NCI-H128 (cell line): ENCODE results near the gene FCGR3B.
"Not testable (repeated sequence)": the region's sequence is repeated elsewhere in the genome, so short reads cannot be mapped to it uniquely, and the experiment has no call there.

Experiments
- DNase-seq: peaks from one replicate; lab custom pipeline; 2025; ENCODE audit not compliant: unreplicated experiment; lab: John Stamatoyannopoulos, UW

Gene FCGR3B

DNA sequence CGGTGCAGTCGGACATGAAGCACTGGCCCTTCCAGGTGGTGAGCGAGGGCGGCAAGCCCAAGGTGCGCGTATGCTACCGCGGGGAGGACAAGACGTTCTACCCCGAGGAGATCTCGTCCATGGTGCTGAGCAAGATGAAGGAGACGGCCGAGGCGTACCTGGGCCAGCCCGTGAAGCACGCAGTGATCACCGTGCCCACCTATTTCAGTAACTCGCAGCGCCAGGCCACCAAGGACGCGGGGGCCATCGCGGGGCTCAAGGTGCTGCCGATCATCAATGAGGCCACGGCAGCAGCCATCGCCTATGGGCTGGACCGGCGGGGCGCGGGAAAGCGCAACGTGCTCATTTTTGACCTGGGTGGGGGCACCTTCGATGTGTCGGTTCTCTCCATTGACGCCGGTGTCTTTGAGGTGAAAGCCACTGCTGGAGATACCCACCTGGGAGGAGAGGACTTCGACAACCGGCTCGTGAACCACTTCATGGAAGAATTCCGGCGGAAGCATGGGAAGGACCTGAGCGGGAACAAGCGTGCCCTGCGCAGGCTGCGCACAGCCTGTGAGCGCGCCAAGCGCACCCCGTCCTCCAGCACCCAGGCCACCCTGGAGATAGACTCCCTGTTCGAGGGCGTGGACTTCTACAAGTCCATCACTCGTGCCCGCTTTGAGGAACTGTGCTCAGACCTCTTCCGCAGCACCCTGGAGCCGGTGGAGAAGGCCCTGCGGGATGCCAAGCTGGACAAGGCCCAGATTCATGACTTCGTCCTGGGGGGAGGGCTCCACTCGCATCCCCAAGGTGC is 24.2 kb downstream of the FCGR3B start:
- not testable (repeated sequence) for DNase-seq

- DNase-seq = not testable (repeated sequence)
Measured at GRCh38 chr1:161605762-161606540, 25.0 kb downstream of the FCGR3B start.

- not testable (repeated sequence) for DNase-seq
Measured at GRCh38 chr1:161605024-161605423, 26.0 kb downstream of the FCGR3B start.

- DNase-seq = not testable (repeated sequence)
Measured at GRCh38 chr1:161597077-161597476, 33.9 kb downstream of the FCGR3B start.

DNA sequence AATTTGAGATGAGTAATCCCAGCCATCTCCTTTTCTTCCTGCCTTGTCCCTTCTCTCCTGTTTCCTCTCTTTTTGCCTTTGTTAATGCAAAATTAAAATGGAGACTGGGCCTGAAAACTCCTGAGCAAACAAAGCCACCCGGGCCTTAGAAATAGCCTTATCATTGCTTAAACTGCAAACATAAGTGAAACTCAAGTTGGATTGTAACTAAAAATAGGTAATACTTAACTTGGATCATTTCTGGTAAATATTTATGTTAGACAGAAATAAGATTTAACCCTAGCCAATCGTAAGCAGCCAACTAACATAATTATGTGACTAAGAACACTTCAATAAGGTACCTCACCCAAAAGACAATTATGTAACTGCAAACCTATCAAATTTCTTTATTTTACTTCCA is 35.4 kb downstream of the FCGR3B start:
- not testable (repeated sequence) for DNase-seq

DNA sequence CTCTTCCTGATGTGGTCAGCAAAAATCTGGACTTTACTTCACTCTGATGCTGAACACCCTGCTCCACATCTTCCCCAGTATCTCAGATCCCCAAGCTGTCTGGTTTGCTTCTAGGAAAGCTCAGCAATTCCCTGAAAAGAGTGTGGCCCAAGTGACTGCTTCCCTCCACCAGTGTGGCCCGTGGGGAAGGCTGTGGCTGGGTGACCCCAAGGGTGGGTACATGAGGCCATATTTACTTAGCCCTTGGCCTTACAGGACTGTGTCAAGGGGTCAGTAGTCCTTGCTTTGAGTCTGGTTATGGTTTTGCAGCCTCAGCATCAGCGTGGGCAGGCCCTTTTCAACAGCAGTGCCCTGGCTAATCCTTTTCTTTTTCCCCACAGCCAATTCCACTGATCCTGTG is 35.8 kb downstream of the FCGR3B start:
- DNase-seq = not testable (repeated sequence)

DNA sequence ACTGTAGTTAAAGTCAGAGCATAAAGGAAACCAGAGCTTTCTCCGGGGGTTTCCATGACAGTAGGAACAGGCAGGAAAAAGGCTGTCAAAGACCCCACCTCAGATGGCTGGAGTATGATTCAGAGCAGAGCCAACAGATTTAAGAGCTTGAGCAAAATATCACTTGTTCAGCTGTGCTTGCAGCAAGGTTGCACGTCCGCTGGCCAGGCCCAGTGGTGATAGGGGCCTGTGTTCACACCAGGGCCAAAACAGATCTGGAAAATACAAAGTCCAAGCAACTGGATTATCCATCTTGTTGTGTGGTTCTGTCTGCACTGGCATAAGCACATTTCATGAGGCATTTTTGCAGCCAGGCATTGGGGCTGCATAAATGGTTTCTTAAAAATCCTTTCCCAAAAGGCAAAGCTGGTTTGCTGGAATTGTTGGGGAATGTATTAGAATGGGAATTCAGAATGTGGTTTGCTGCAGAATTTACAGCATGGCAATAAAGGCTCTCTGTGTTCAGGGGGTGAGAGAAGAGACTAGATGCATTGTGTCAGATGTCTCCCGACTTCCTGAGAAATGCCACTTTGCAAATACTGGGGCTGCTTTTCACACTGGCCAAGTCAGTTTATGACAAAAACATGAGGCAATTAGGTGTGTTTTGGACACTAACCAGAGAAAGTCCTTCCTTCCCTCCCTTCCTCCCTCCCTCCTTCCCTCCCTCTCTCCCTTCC is 36.5 kb downstream of the FCGR3B start:
- DNase-seq = not testable (repeated sequence)

DNA sequence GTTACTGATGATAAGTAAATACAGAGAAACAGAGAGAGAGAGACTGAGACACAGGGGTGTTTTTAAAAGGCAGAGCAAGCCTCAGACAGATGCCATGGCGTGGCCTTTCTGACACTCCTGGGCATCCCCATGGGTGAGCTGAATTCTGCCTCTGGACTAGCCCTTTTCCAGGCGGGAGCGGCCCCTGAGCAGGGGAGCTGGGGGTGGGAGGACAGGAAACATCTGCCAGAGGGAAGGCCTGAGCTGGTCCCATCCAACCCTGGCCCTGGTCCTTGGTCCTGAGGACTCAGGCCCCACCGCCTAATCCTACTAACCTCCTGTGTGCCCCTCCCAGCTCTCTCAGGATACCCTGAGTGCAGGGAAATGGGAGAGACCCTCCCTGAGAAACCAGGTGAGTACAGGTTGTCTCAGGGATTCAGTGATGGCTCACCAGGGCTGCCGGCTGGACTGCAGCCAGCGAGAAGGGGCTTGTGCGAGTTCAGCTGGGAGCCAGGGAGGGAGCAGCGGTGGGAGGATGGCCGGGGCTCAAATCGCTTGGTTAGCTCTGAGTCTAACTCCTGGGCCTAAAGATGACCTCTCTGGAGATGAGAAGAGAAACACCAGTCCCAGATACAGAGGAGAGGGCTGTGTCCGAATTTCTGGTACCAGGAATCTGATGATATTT is 37.8 kb downstream of the FCGR3B start:
- not testable (repeated sequence) for DNase-seq

DNA sequence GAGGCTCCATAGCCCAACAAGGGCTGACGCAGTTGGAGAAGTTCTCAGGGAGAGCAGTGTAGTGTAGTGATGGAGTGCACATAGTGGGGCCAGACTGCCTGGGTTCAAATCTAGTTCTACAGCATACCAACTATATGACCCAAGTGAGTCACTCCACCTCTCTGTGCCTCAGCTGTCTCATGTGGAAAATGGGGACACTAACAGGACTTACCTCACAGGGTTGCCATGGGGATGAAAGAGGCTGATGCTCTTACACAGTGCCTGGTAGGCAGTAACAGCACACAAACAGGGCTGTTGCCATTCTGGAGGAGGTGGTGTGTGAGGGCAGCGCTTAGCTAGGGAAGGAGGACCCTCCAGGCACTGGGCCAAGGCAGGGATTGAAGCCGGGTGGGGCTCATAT is 38.4 kb downstream of the FCGR3B start:
- DNase-seq = not testable (repeated sequence)

DNA sequence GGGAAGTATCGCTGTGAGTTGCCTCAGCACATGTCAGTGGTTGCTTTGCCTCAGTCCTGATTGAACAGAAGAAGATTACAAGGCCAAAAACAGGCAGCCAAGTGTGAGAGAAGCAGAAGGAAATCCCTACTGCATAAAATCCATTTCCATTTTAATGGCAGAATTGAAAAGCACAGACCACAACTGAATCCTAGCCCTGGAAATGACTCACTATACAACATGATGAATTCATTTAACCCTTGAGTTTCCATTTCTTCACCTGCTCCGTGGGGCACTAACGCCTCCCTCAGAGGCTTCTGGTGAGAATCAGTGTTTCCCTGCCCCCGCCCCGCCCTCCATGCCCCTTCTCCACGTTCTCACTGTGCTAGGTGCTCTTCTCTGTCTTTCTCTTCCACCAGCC is 41.1 kb downstream of the FCGR3B start:
- DNase-seq = not testable (repeated sequence)

- DNase-seq = not testable (repeated sequence)
Measured at GRCh38 chr1:161589365-161589764, 41.6 kb downstream of the FCGR3B start.

DNA sequence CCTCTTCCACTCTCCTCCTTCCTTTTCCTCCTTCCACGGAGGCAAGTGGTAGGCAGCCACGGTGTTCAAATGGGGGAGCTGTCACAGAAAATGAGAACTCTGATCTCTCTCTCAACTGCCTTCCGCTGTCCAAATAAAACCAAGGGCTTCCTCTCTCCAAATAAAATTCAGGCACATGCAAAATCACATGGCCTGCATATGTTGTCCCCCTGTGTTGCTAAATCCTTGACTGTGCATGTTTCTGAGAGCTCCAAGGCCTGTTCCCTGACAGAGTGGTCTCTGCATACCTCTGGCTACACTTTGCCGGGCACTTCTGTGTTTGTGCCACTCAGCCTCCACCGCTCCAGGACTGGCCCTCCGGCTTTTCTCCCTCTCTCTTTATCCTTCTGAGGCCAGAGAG is 42.4 kb downstream of the FCGR3B start:
- not testable (repeated sequence) for DNase-seq

GRCh38 chr1:161582882-161583281 is 48.1 kb downstream of the FCGR3B start:
- DNase-seq = not testable (repeated sequence)

- not testable (repeated sequence) for DNase-seq
Measured at GRCh38 chr1:161580879-161581537, 50.0 kb downstream of the FCGR3B start.

DNA sequence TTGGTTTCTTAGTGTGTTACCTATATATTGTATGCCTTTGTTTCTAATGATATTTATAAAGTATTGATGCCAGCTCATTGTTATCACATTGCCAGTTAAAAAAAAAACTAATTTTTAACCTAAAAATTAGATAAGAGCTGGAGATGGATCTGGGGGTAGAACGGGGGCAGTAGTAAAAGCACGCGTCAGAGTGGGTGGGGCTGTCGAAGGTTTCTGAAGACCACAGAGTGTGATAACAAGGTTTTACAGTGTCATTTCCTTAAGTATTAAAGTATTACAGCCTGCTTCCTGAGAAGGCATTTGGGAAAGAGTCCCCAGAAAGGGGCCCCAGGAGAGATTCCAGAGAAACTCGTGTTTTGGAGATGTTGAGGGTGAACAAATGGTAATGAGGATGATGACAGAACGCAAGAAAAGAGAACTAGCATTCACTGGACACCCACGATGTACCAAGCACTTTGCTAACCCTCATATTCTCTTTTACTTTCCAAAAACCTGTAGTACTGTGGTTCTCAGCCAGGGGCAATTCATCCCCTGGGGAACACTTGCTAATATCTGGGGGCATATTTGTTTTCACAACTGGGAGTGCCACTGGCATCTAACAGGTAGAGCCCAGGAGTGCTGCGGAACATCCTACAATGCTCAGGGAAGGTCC is 51.0 kb downstream of the FCGR3B start:
- DNase-seq = not testable (repeated sequence)

- DNase-seq = not testable (repeated sequence)
Measured at GRCh38 chr1:161576676-161577075, 54.3 kb downstream of the FCGR3B start.
